ENCODE measurements around the gene POLR3K. TPM values are rescaled to one million over a fixed set of nuclear protein-coding genes. Genes with fewer than 3 reads are reported as not detected.
A peak's percentile ranks its signal among the peaks of the same experiment; 100 is the strongest.
"Not testable (repeated sequence)": the region's sequence is repeated elsewhere in the genome, so short reads cannot be mapped to it uniquely, and the experiment has no call there.

Gene POLR3K
- total RNA-seq, 1 experiment from 2014 or later = 33.5 TPM

GRCh38 chr16:25926-26348, 27.5 kb downstream of the POLR3K start:
- H3K79me2 ChIP-seq (ENCODE audit: low read depth); H3K9me3 ChIP-seq (ENCODE audit: insufficient read depth, low read depth); POLR2A ChIA-PET (ENCODE audit: unreplicated experiment); H3K4me1 ChIP-seq (replicated peaks; ENCODE audit: insufficient read depth); H3K36me3 ChIP-seq (ENCODE audit: low read depth); H3K4me2 ChIP-seq; H3K9me2 ChIP-seq (ENCODE audit: insufficient read depth); H3K27me3 ChIP-seq (ENCODE audit: insufficient read depth, low read depth); H2AFZ ChIP-seq; BruUV-seq (replicated peaks); H3K27ac ChIP-seq; H4K20me1 ChIP-seq (ENCODE audit: insufficient read depth); H3K4me3 ChIP-seq; H3F3A ChIP-seq (ENCODE audit: insufficient read depth, low read depth); CTCF ChIA-PET; intact Hi-C loops (cut with micrococcal nuclease; ENCODE audit: unreplicated experiment): not testable (repeated sequence)
- peak in 1 of 2 experiments; percentile 40 for DNase-seq

DNA sequence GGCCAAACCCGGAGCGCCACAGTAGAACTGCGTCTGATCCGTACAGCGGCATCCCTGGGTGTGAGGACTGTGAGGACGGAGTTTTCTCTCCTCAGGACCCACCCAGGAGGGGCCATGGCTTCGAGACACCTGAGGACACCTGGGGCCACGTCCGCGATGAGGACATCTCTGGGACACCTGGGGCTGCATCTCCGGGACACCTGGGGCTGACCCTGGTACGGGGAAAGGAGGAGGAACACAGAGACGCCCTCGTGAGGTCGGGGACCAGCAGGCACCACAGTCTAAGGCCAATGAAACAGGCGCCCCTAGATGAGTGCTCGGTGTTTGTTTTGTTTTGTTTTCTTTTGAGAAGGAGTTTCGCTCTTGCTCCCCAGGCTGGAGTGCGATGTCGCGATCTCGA, 29.3 kb downstream of the POLR3K start:
- ChIA-PET POLR2A (ENCODE audit: unreplicated experiment) (interaction anchor here (0.6 kb wide), 1 partner anchor 17 kb away, joined by 10 read pairs; no protein-coding TSS in a partner anchor), CTCF (interaction anchor here (0.6 kb wide), 1 partner anchor 690 kb away, joined by 3 read pairs; no protein-coding TSS in a partner anchor)
- H3K4me3 ChIP-seq; BruUV-seq (replicated peaks); H4K20me1 ChIP-seq (ENCODE audit: insufficient read depth); H3F3A ChIP-seq (ENCODE audit: insufficient read depth, low read depth); H3K27ac ChIP-seq; H3K79me2 ChIP-seq (ENCODE audit: low read depth); H3K9me2 ChIP-seq (ENCODE audit: insufficient read depth); H2AFZ ChIP-seq; H3K9me3 ChIP-seq (ENCODE audit: insufficient read depth, low read depth); H3K4me2 ChIP-seq; H3K27me3 ChIP-seq (ENCODE audit: insufficient read depth, low read depth); DNase-seq; intact Hi-C loops (cut with micrococcal nuclease; ENCODE audit: unreplicated experiment); H3K36me3 ChIP-seq (ENCODE audit: low read depth); H3K4me1 ChIP-seq (replicated peaks; ENCODE audit: insufficient read depth): not testable (repeated sequence)

DNA sequence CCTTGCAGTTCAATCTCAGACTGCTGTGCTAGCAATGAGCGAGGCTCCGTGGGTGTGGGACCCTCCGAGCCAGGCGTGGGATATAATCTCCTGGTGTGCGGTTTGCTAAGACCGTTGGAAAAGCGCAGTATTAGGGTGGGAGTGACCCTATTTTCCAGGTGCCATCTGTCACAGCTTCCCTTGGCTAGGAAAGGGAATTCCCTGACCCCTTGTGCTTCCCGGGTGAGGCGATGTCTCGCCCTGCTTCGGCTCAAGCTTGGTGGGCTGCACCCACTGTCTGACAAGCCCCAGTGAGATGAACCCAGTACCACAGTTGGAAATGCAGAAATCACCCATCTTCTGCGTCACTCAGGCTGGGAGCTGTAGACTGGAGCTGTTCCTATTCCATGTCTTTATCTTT, 32.5 kb downstream of the POLR3K start:
- H3K9me3 ChIP-seq (ENCODE audit: insufficient read depth, low read depth); H4K20me1 ChIP-seq (ENCODE audit: insufficient read depth); H3K4me2 ChIP-seq; H3K27ac ChIP-seq; CTCF ChIA-PET; H2AFZ ChIP-seq; POLR2A ChIA-PET (ENCODE audit: unreplicated experiment); H3K27me3 ChIP-seq (ENCODE audit: insufficient read depth, low read depth); H3K9me2 ChIP-seq (ENCODE audit: insufficient read depth); H3K4me3 ChIP-seq; H3K4me1 ChIP-seq (replicated peaks; ENCODE audit: insufficient read depth); BruUV-seq (replicated peaks); H3K36me3 ChIP-seq (ENCODE audit: low read depth); intact Hi-C loops (cut with micrococcal nuclease; ENCODE audit: unreplicated experiment); H3F3A ChIP-seq (ENCODE audit: insufficient read depth, low read depth); DNase-seq; H3K79me2 ChIP-seq (ENCODE audit: low read depth): not testable (repeated sequence)

DNA sequence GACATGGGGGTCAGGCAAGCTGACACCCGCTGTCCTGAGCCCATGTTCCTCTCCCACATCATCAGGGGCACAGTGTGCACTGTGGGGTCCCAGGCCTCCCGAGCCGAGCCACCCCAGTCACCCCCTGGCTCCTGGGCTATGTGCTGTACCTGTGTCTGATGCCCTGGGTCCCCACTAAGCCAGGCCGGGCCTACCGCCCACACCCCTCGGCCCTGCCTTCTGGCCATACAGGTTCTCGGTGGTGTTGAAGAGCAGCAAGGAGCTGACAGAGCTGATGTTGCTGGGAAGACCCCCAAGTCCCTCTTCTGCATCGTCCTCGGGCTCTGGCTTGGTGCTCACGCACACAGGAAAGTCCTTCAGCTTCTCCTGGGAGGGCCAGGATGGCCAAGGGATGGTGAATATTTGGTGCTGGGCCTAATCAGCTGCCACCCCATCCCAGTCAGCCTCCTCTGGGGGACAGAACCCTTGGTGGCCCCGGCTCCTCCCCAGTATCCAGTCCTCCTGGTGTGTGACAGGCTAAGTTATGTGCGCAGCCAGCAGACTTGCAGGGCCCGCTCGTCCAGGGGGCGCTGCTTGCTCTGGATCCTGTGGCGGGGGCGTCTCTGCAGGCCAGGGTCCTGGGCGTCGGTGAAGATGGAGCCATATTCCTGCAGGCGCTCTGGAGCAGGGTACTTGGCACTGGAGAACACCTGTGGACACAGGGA, 36.2 kb downstream of the POLR3K start:
- H3K4me1 ChIP-seq (replicated peaks; ENCODE audit: insufficient read depth); H3K27ac ChIP-seq; H3F3A ChIP-seq (ENCODE audit: insufficient read depth, low read depth); intact Hi-C loops (cut with micrococcal nuclease; ENCODE audit: unreplicated experiment); BruUV-seq (replicated peaks); H4K20me1 ChIP-seq (ENCODE audit: insufficient read depth); H3K9me2 ChIP-seq (ENCODE audit: insufficient read depth); POLR2A ChIA-PET (ENCODE audit: unreplicated experiment); H3K36me3 ChIP-seq (ENCODE audit: low read depth); H3K4me3 ChIP-seq; CTCF ChIA-PET; H3K9me3 ChIP-seq (ENCODE audit: insufficient read depth, low read depth); H3K27me3 ChIP-seq (ENCODE audit: insufficient read depth, low read depth); H3K4me2 ChIP-seq; H3K79me2 ChIP-seq (ENCODE audit: low read depth); H2AFZ ChIP-seq; DNase-seq: not testable (repeated sequence)

GRCh38 chr16:10772-11171, 42.6 kb downstream of the POLR3K start:
- H3K4me2 ChIP-seq; H3F3A ChIP-seq (ENCODE audit: insufficient read depth, low read depth); H3K27ac ChIP-seq; H2AFZ ChIP-seq; H3K9me2 ChIP-seq (ENCODE audit: insufficient read depth); intact Hi-C loops (cut with micrococcal nuclease; ENCODE audit: unreplicated experiment); POLR2A ChIA-PET (ENCODE audit: unreplicated experiment); H3K36me3 ChIP-seq (ENCODE audit: low read depth); H3K9me3 ChIP-seq (ENCODE audit: insufficient read depth, low read depth); H3K4me3 ChIP-seq; BruUV-seq (replicated peaks); H4K20me1 ChIP-seq (ENCODE audit: insufficient read depth); H3K27me3 ChIP-seq (ENCODE audit: insufficient read depth, low read depth); H3K4me1 ChIP-seq (replicated peaks; ENCODE audit: insufficient read depth); H3K79me2 ChIP-seq (ENCODE audit: low read depth); CTCF ChIA-PET: not testable (repeated sequence)
- peak; percentile 70 for TF ChIP-seq CTCF (conservative IDR thresholded peaks at IDR 0.05)
- DNase-seq = peak in 1 of 2 experiments; percentile 94
